Renal pelvis (tissue), 12 donors: ENCODE data around the gene DAZAP2. TPM values are rescaled to one million over a fixed set of nuclear protein-coding genes. Genes with fewer than 3 reads are reported as not detected.

ENCODE experiments used
- DNase-seq: peaks from one replicate; pipeline ENCODE4 v3.0.0-alpha.2; 2013
- long read RNA-seq, 16 experiments: transcript quantifications; one replicate each; lab custom pipeline, GENCODE V29; 2026
- polyA plus RNA-seq, 3 donors: library from polyadenylated mRNA; unstranded; fragments of 120-200 nt; gene quantifications; one replicate each; pipeline ENCODE4 v1.2.1, GENCODE V29; 2013; ENCODE audit not compliant: insufficient read length in 3 of 3

DAZAP2 gene
- 100 to 1,000 TPM; 264 to 290 (median 284) TPM for polyA plus RNA-seq
- long read RNA-seq, donor 1, transcript DAZAP2-201 (4 exons, 2,598 nt) = major isoform, 61 of 116 reads
- long read RNA-seq, donor 1, transcript DAZAP2-214 (2 exons, 3,664 nt) = minor isoform, 31 of 116 reads
- long read RNA-seq, donor 1, partial matches to known transcripts = 12 of 116 reads
- long read RNA-seq, donor 1, other reads (novel, unspliced or antisense) = 7 of 116 reads
- long read RNA-seq, donor 2, transcript DAZAP2-214 (2 exons, 3,664 nt) = minor isoform, 68 of 298 reads
- long read RNA-seq, donor 2, transcript DAZAP2-201 (4 exons, 2,598 nt) = major isoform, 142 of 298 reads
- long read RNA-seq, donor 2, partial matches to known transcripts = 53 of 298 reads
- long read RNA-seq, donor 2, other reads (novel, unspliced or antisense) = 32 of 298 reads
- long read RNA-seq, donor 3, transcript DAZAP2-201 (4 exons, 2,598 nt) = major isoform, 93 of 124 reads
- long read RNA-seq, donor 3, transcript DAZAP2-214 (2 exons, 3,664 nt) = minor isoform, 17 of 124 reads
- long read RNA-seq, donor 3, partial matches to known transcripts = 9 of 124 reads
- long read RNA-seq, donor 3, other reads (novel, unspliced or antisense) = 0 of 124 reads
- long read RNA-seq, donor 4, transcript DAZAP2-201 (4 exons, 2,598 nt) = major isoform, 115 of 209 reads
- long read RNA-seq, donor 4, transcript DAZAP2-214 (2 exons, 3,664 nt) = minor isoform, 39 of 209 reads
- long read RNA-seq, donor 4, partial matches to known transcripts = 51 of 209 reads
- long read RNA-seq, donor 4, other reads (novel, unspliced or antisense) = 0 of 209 reads
- long read RNA-seq, donor 5, transcript DAZAP2-214 (2 exons, 3,664 nt) = minor isoform, 10 of 63 reads
- long read RNA-seq, donor 5, transcript DAZAP2-201 (4 exons, 2,598 nt) = major isoform, 46 of 63 reads
- long read RNA-seq, donor 5, partial matches to known transcripts = 5 of 63 reads
- long read RNA-seq, donor 5, other reads (novel, unspliced or antisense) = 0 of 63 reads
- long read RNA-seq, donor 6, transcript DAZAP2-201 (4 exons, 2,598 nt) = major isoform, 89 of 196 reads
- long read RNA-seq, donor 6, transcript DAZAP2-214 (2 exons, 3,664 nt) = minor isoform, 40 of 196 reads
- long read RNA-seq, donor 6, partial matches to known transcripts = 60 of 196 reads
- long read RNA-seq, donor 6, other reads (novel, unspliced or antisense) = 0 of 196 reads
- long read RNA-seq, donor 7, transcript DAZAP2-214 (2 exons, 3,664 nt) = minor isoform, 15 of 177 reads
- long read RNA-seq, donor 7, transcript DAZAP2-201 (4 exons, 2,598 nt) = major isoform, 113 of 177 reads
- long read RNA-seq, donor 7, partial matches to known transcripts = 46 of 177 reads
- long read RNA-seq, donor 7, other reads (novel, unspliced or antisense) = 0 of 177 reads
- long read RNA-seq, donor 8, transcript DAZAP2-201 (4 exons, 2,598 nt) = major isoform, 33 of 39 reads
- long read RNA-seq, donor 8, transcript DAZAP2-214 (2 exons, 3,664 nt) = minor isoform, 6 of 39 reads
- long read RNA-seq, donor 8, partial matches to known transcripts = 0 of 39 reads
- long read RNA-seq, donor 8, other reads (novel, unspliced or antisense) = 0 of 39 reads
- long read RNA-seq, donor 9, transcript DAZAP2-201 (4 exons, 2,598 nt) = major isoform, 122 of 194 reads
- long read RNA-seq, donor 9, transcript DAZAP2-214 (2 exons, 3,664 nt) = minor isoform, 42 of 194 reads
- long read RNA-seq, donor 9, partial matches to known transcripts = 23 of 194 reads
- long read RNA-seq, donor 9, other reads (novel, unspliced or antisense) = 0 of 194 reads
- long read RNA-seq, donor 10, transcript DAZAP2-201 (4 exons, 2,598 nt) = major isoform, 59 of 157 reads
- long read RNA-seq, donor 10, transcript DAZAP2-214 (2 exons, 3,664 nt) = minor isoform, 26 of 157 reads
- long read RNA-seq, donor 10, partial matches to known transcripts = 67 of 157 reads
- long read RNA-seq, donor 10, other reads (novel, unspliced or antisense) = 0 of 157 reads
- long read RNA-seq, donor 11, transcript DAZAP2-201 (4 exons, 2,598 nt) = major isoform, 53 of 98 reads
- long read RNA-seq, donor 11, transcript DAZAP2-214 (2 exons, 3,664 nt) = minor isoform, 7 of 98 reads
- long read RNA-seq, donor 11, partial matches to known transcripts = 33 of 98 reads
- long read RNA-seq, donor 11, other reads (novel, unspliced or antisense) = 0 of 98 reads
- long read RNA-seq, donor 12, transcript DAZAP2-201 (4 exons, 2,598 nt) = major isoform, 108 of 290 reads
- long read RNA-seq, donor 12, transcript DAZAP2-214 (2 exons, 3,664 nt) = minor isoform, 46 of 290 reads
- long read RNA-seq, donor 12, partial matches to known transcripts = 125 of 290 reads
- long read RNA-seq, donor 12, other reads (novel, unspliced or antisense) = 7 of 290 reads
- long read RNA-seq, donor 13, transcript DAZAP2-201 (4 exons, 2,598 nt) = major isoform, 55 of 68 reads
- long read RNA-seq, donor 13, transcript DAZAP2-214 (2 exons, 3,664 nt) = minor isoform, 8 of 68 reads
- long read RNA-seq, donor 13, partial matches to known transcripts = 0 of 68 reads
- long read RNA-seq, donor 13, other reads (novel, unspliced or antisense) = 0 of 68 reads
- long read RNA-seq, donor 14 = 0 reads
- long read RNA-seq, donor 15, transcript DAZAP2-214 (2 exons, 3,664 nt) = minor isoform, 53 of 211 reads
- long read RNA-seq, donor 15, transcript DAZAP2-201 (4 exons, 2,598 nt) = major isoform, 141 of 211 reads
- long read RNA-seq, donor 15, partial matches to known transcripts = 11 of 211 reads
- long read RNA-seq, donor 15, other reads (novel, unspliced or antisense) = 0 of 211 reads
- long read RNA-seq, donor 16, transcript DAZAP2-214 (2 exons, 3,664 nt) = minor isoform, 25 of 268 reads
- long read RNA-seq, donor 16, transcript DAZAP2-201 (4 exons, 2,598 nt) = major isoform, 116 of 268 reads
- long read RNA-seq, donor 16, partial matches to known transcripts = 98 of 268 reads
- long read RNA-seq, donor 16, other reads (novel, unspliced or antisense) = 24 of 268 reads

GRCh38 chr12:51238510-51239334 is at the start of gene DAZAP2:
TSS of gene DAZAP2 (plus strand) at chr12:51238826. CDS start at chr12:51238908, 82 bp downstream.
- DNase-seq = peak; percentile 96

- DNase-seq = no peak
These were observed 48.8 kb upstream of the DAZAP2 start for GRCh38 chr12:51189790-51190355.

- DNase-seq = no peak
These were observed 47.8 kb upstream of the DAZAP2 start for GRCh38 chr12:51190820-51191219.

- DNase-seq = no peak
These were observed 46.9 kb upstream of the DAZAP2 start for GRCh38 chr12:51191516-51192283.

GRCh38 chr12:51192284-51192671 is 46.3 kb upstream of the DAZAP2 start:
- DNase-seq = no peak

- no peak for DNase-seq
These were observed 42.8 kb upstream of the DAZAP2 start for GRCh38 chr12:51195841-51196240.

- DNase-seq = no peak
These were observed 42.1 kb upstream of the DAZAP2 start for GRCh38 chr12:51196547-51196946.

GRCh38 chr12:51197736-51198567 is 40.7 kb upstream of the DAZAP2 start:
- DNase-seq = no peak

- no peak for DNase-seq
These were observed 39.9 kb upstream of the DAZAP2 start for GRCh38 chr12:51198568-51199365.

GRCh38 chr12:51199366-51199945 is 39.2 kb upstream of the DAZAP2 start:
- no peak for DNase-seq

GRCh38 chr12:51200156-51200555 is 38.5 kb upstream of the DAZAP2 start:
- no peak for DNase-seq

- no peak for DNase-seq
These were observed 37.8 kb upstream of the DAZAP2 start for GRCh38 chr12:51200806-51201205.

- no peak for DNase-seq
These were observed 35.9 kb upstream of the DAZAP2 start for GRCh38 chr12:51202718-51203117.

GRCh38 chr12:51205350-51205749 is 33.3 kb upstream of the DAZAP2 start:
- no peak for DNase-seq
